HG03521 (cell line): Measurements from ENCODE around the gene HOXC10.

Source experiments
- ATAC-seq: cut with Tn5 transposase; IDR thresholded peaks from one replicate; pipeline ENCODE4 v1.9.1; 2021; ENCODE audit warnings: mild to moderate bottlenecking, moderate library complexity; ENCODE audit not compliant: unreplicated experiment

The HOXC10 gene

GRCh38 chr12:53975479-53976152 lies 9.3 kb upstream of the HOXC10 start:
- no peak for ATAC-seq

GRCh38 chr12:53976172-53976822 lies 8.6 kb upstream of the HOXC10 start:
- ATAC-seq = no peak

- no peak for ATAC-seq
These were observed 7.9 kb upstream of the HOXC10 start for GRCh38 chr12:53976823-53977595.

- ATAC-seq = no peak
These were observed 7.1 kb upstream of the HOXC10 start for GRCh38 chr12:53977596-53978445.

- no peak for ATAC-seq
These were observed 6.2 kb upstream of the HOXC10 start for GRCh38 chr12:53978477-53979356.

GRCh38 chr12:53980104-53980801 lies 4.7 kb upstream of the HOXC10 start:
- no peak for ATAC-seq

- ATAC-seq = no peak
These were observed 4.0 kb upstream of the HOXC10 start for GRCh38 chr12:53980802-53981496.

- no peak for ATAC-seq
These were observed 3.0 kb upstream of the HOXC10 start for GRCh38 chr12:53981634-53982565.

- no peak for ATAC-seq
These were observed 2.0 kb upstream of the HOXC10 start for GRCh38 chr12:53982648-53983567.

- no peak for ATAC-seq
These were observed 1.4 kb upstream of the HOXC10 start for GRCh38 chr12:53983568-53983949.

GRCh38 chr12:53983950-53984572 lies 885 bp upstream of the HOXC10 start:
- no peak for ATAC-seq

GRCh38 chr12:53985692-53985993 lies 697 bp downstream of the HOXC10 start:
- ATAC-seq = no peak

GRCh38 chr12:53985994-53986685 lies 1.2 kb downstream of the HOXC10 start:
- no peak for ATAC-seq

GRCh38 chr12:53986686-53987483 lies 1.9 kb downstream of the HOXC10 start:
- no peak for ATAC-seq

- no peak for ATAC-seq
These were observed 2.9 kb downstream of the HOXC10 start for GRCh38 chr12:53987787-53988230.
